Upper lobe of left lung (tissue), 6 donors: Measurements from ENCODE around the gene PLCG2. TPM values are rescaled to one million over a fixed set of nuclear protein-coding genes. Genes with fewer than 3 reads are reported as not detected.
A peak's percentile ranks its signal among the peaks of the same experiment; 100 is the strongest.

Source experiments
- ATAC-seq, 2 donors: fragments of 200-7000 bp; cut with Tn5 transposase; one replicate each; pipeline ENCODE4 v1.9.1; 2022; ENCODE audit warnings: mild to moderate bottlenecking in 2 of 2, moderate library complexity in 2 of 2; ENCODE audit not compliant: low FRiP score in 2 of 2
- DNase-seq, 2 donors: peaks; one replicate each; pipeline ENCODE4 v3.0.0-alpha.2; 2019 to 2020
- H3K27ac ChIP-seq, 4 donors: fragments of 200-600 bp; sonication (generic); one replicate each; pipeline ENCODE4 v1.5.1; 2016 to 2019
- H3K27me3 ChIP-seq, 4 donors: fragments of 200-600 bp; sonication (generic); one replicate each; pipeline ENCODE4 v1.5.1; 2017 to 2019
- H3K36me3 ChIP-seq, 4 donors: fragments of 200-600 bp; sonication (generic); one replicate each; pipeline ENCODE4 v1.5.1; 2016 to 2019
- H3K4me1 ChIP-seq, 4 donors: fragments of 200-600 bp; sonication (generic); one replicate each; pipeline ENCODE4 v1.5.1; 2018 to 2019
- H3K4me3 ChIP-seq, 4 donors: fragments of 200-600 bp; sonication (generic); one replicate each; pipeline ENCODE4 v1.5.1; 2017 to 2019; ENCODE audit warnings: mild to moderate bottlenecking in 2 of 4, moderate library complexity in 1 of 4
- H3K9me3 ChIP-seq, 4 donors: fragments of 200-600 bp; sonication (generic); one replicate each; pipeline ENCODE4 v1.5.1; 2018 to 2019
- CTCF ChIP-seq, 6 experiments: fragments of 450-650 bp in 4 of 6; fragments of 200-600 bp in 2 of 6; sonication (generic) in 2 of 6; IDR thresholded peaks; one replicate each; pipeline ENCODE4 v1.5.1; 2016 to 2019; ENCODE audit warnings: antibody characterized with exemption in 6 of 6
- EP300 ChIP-seq, 4 donors: sonication (generic); formaldehyde crosslinking; IDR thresholded peaks; one replicate each; pipeline ENCODE4 v1.5.1; 2017; ENCODE audit warnings: antibody characterized with exemption in 4 of 4, control low read depth in 2 of 4
- POLR2A ChIP-seq, 4 donors: fragments of 450-650 bp; IDR thresholded peaks; one replicate each; pipeline ENCODE4 v1.5.1; 2016 to 2017; ENCODE audit warnings: antibody characterized with exemption in 4 of 4, mild to moderate bottlenecking in 2 of 4
- POLR2AphosphoS5 ChIP-seq, 2 donors: sonication (generic); formaldehyde crosslinking; IDR thresholded peaks; one replicate each; pipeline ENCODE4 v1.5.1; 2017; ENCODE audit warnings: antibody characterized with exemption in 2 of 2
- WGBS, 2 donors: methylation state at CpG; one replicate each; pipeline ENCODE4 v1.1.5; 2017 to 2018; 5-methylcytosine and 5-hydroxymethylcytosine counted together
- total RNA-seq, 6 donors: library from RNA; depleted of rRNA in 4 of 6; stranded (reverse); fragments of >200 nt in 4 of 6; gene quantifications; one replicate each; pipeline versions ENCODE4 v1.1.0 to v1.2.1, GENCODE V29; 2016 to 2021
- donor health status: DM: no; HTN: no; CAD: no; lungs with moderate emphysema.
- donor health status: DM: no; HTN: yes; CAD: no; lungs with severe emphysema.

The PLCG2 gene
- total RNA-seq, 6 donors from 2014 or later, result 13.8 to 85.9 (median 35.1) TPM

GRCh38 chr16:81945665-81946064 is 166.6 kb downstream of the PLCG2 start:
- Histone ChIP-seq H3K4me3 (no peak overlapping the region), H3K27me3 (no peaks in the 10 kb centered on the region), H3K9me3 (no peaks in the 10 kb centered on the region), H3K4me1 (peaks cover 0 to 4% (median 0%) of the 10 kb centered on the region in 4 donors), H3K36me3 (peaks cover 0 to 57% (median 12%) of the 10 kb centered on the region in 4 donors), H3K27ac (no peak overlapping the region)
- DNase-seq (no peak), ATAC-seq (no peak)
- WGBS, 2 donors, result 100% methylated on average over 1 of the region's 1 CpG
- TF ChIP-seq EP300 (IDR thresholded peaks at IDR 0.05), result no peak
- no peak for TF ChIP-seq POLR2AphosphoS5 (IDR thresholded peaks at IDR 0.05)
- TF ChIP-seq POLR2A (IDR thresholded peaks at IDR 0.05), result no peak
- no peak for TF ChIP-seq CTCF (IDR thresholded peaks at IDR 0.05)

GRCh38 chr16:81946206-81946605 is 167.1 kb downstream of the PLCG2 start:
- 94% methylated on average over 5 of the region's 5 CpGs for WGBS, 2 donors
- no peak for DNase-seq
- peaks cover 0 to under 1% (median 0%) of the 10 kb centered on the region in 4 donors for H3K4me1 ChIP-seq
- no peak for TF ChIP-seq CTCF (IDR thresholded peaks at IDR 0.05)
- no peak for TF ChIP-seq POLR2A (IDR thresholded peaks at IDR 0.05)
- TF ChIP-seq POLR2AphosphoS5 (IDR thresholded peaks at IDR 0.05), result no peak
- no peak for TF ChIP-seq EP300 (IDR thresholded peaks at IDR 0.05)
- H3K27me3 ChIP-seq, result no peaks in the 10 kb centered on the region
- peaks cover 0 to 3% (median 0%) of the 10 kb centered on the region in 4 donors for H3K9me3 ChIP-seq
- H3K4me3 ChIP-seq, result no peak overlapping the region
- H3K36me3 ChIP-seq, result peaks cover 0 to 55% (median 12%) of the 10 kb centered on the region in 4 donors
- no peak for ATAC-seq
- H3K27ac ChIP-seq, result no peak overlapping the region

- ATAC-seq (no peak), DNase-seq (no peak)
- Histone ChIP-seq H3K27me3 (no peaks in the 10 kb centered on the region), H3K4me1 (no peaks in the 10 kb centered on the region), H3K27ac (no peak overlapping the region), H3K36me3 (peaks cover 0 to 54% (median 9%) of the 10 kb centered on the region in 4 donors), H3K9me3 (peaks cover 0 to 10% (median 0%) of the 10 kb centered on the region in 4 donors), H3K4me3 (no peak overlapping the region)
- WGBS, 2 donors, result 82 to 87% methylated on average over 2 of the region's 2 CpGs
- no peak for TF ChIP-seq EP300 (IDR thresholded peaks at IDR 0.05)
- no peak for TF ChIP-seq CTCF (IDR thresholded peaks at IDR 0.05)
- no peak for TF ChIP-seq POLR2A (IDR thresholded peaks at IDR 0.05)
Measured at GRCh38 chr16:81951564-81951963, 172.5 kb downstream of the PLCG2 start.

GRCh38 chr16:81956213-81956948 is 177.3 kb downstream of the PLCG2 start:
- Histone ChIP-seq H3K9me3 (peaks cover 0 to 6% (median 0%) of the 10 kb centered on the region in 4 donors), H3K4me1 (no peaks in the 10 kb centered on the region), H3K36me3 (peaks cover 0 to 53% (median 4%) of the 10 kb centered on the region in 4 donors), H3K4me3 (no peak overlapping the region), H3K27me3 (no peaks in the 10 kb centered on the region), H3K27ac (no peak overlapping the region)
- ATAC-seq (no peak), DNase-seq (peak in 1 of 2 donors; percentile 48)
- whole genome bisulfite sequencing, 2 donors, result 69 to 78% methylated on average over 7 to 9 of the region's 9 CpGs
- TF ChIP-seq POLR2AphosphoS5 (IDR thresholded peaks at IDR 0.05) (no peak), EP300 (IDR thresholded peaks at IDR 0.05) (no peak), POLR2A (IDR thresholded peaks at IDR 0.05) (no peak), CTCF (IDR thresholded peaks at IDR 0.05) (no peak)

- TF ChIP-seq POLR2A (IDR thresholded peaks at IDR 0.05) (no peak), EP300 (IDR thresholded peaks at IDR 0.05) (no peak), CTCF (IDR thresholded peaks at IDR 0.05) (no peak), POLR2AphosphoS5 (IDR thresholded peaks at IDR 0.05) (no peak)
- no peaks in the 10 kb centered on the region for H3K36me3 ChIP-seq
- 88 to 93% methylated on average over 6 of the region's 6 CpGs for WGBS, 2 donors
- DNase-seq (no peak), ATAC-seq (no peak)
- H3K4me3 ChIP-seq, result no peak overlapping the region
- H3K4me1 ChIP-seq, result no peaks in the 10 kb centered on the region
- no peaks in the 10 kb centered on the region for H3K27me3 ChIP-seq
- no peaks in the 10 kb centered on the region for H3K9me3 ChIP-seq
- no peak overlapping the region for H3K27ac ChIP-seq
Measured at GRCh38 chr16:81964808-81965207, 185.7 kb downstream of the PLCG2 start.
